Activated T-cell treated with anti-CD3 and anti-CD28 coated beads for 1 hour (primary cell): Measurements from ENCODE around the gene CFAP61.
"Not testable (repeated sequence)": the region's sequence is repeated elsewhere in the genome, so short reads cannot be mapped to it uniquely, and the experiment has no call there.

Source experiments
- DNase-seq: peaks from one replicate; pipeline ENCODE4 v3.0.0-alpha.2; 2020; ENCODE audit warnings: low read depth

Gene CFAP61

GRCh38 chr20:20237093-20237959 lies 185.0 kb downstream of the CFAP61 start:
- no peak for DNase-seq

GRCh38 chr20:20241976-20242375 lies 189.6 kb downstream of the CFAP61 start:
- no peak for DNase-seq

- DNase-seq: not testable (repeated sequence)
Measured at GRCh38 chr20:20244384-20244783, 192.1 kb downstream of the CFAP61 start.

- no peak for DNase-seq
Measured at GRCh38 chr20:20246996-20247633, 194.8 kb downstream of the CFAP61 start.

GRCh38 chr20:20248620-20249200 lies 196.4 kb downstream of the CFAP61 start:
- DNase-seq: no peak

GRCh38 chr20:20251317-20251716 lies 199.0 kb downstream of the CFAP61 start:
- no peak for DNase-seq

- no peak for DNase-seq
Measured at GRCh38 chr20:20251836-20252235, 199.5 kb downstream of the CFAP61 start.

- DNase-seq: no peak
Measured at GRCh38 chr20:20253039-20253743, 200.9 kb downstream of the CFAP61 start.

GRCh38 chr20:20253744-20254330 lies 201.5 kb downstream of the CFAP61 start:
- no peak for DNase-seq

GRCh38 chr20:20255099-20255498 lies 202.8 kb downstream of the CFAP61 start:
- DNase-seq: no peak

- DNase-seq: no peak
Measured at GRCh38 chr20:20259533-20259932, 207.2 kb downstream of the CFAP61 start.

GRCh38 chr20:20261159-20261558 lies 208.8 kb downstream of the CFAP61 start:
- DNase-seq: no peak

GRCh38 chr20:20265210-20265609 lies 212.9 kb downstream of the CFAP61 start:
- DNase-seq: no peak

GRCh38 chr20:20266552-20266951 lies 214.2 kb downstream of the CFAP61 start:
- no peak for DNase-seq

- no peak for DNase-seq
Measured at GRCh38 chr20:20267685-20268370, 215.5 kb downstream of the CFAP61 start.

GRCh38 chr20:20271271-20271670 lies 218.9 kb downstream of the CFAP61 start:
- no peak for DNase-seq

GRCh38 chr20:20272686-20273085 lies 220.4 kb downstream of the CFAP61 start:
- DNase-seq: no peak

GRCh38 chr20:20273286-20273685 lies 221.0 kb downstream of the CFAP61 start:
- DNase-seq: no peak

- no peak for DNase-seq
Measured at GRCh38 chr20:20274821-20275220, 222.5 kb downstream of the CFAP61 start.

- DNase-seq: no peak
Measured at GRCh38 chr20:20275636-20276035, 223.3 kb downstream of the CFAP61 start.

- no peak for DNase-seq
Measured at GRCh38 chr20:20276811-20277530, 224.6 kb downstream of the CFAP61 start.
